Measurements from ENCODE around the gene SLC1A7.
"Not testable (repeated sequence)": the region's sequence is repeated elsewhere in the genome, so short reads cannot be mapped to it uniquely, and the experiment has no call there.

DNA sequence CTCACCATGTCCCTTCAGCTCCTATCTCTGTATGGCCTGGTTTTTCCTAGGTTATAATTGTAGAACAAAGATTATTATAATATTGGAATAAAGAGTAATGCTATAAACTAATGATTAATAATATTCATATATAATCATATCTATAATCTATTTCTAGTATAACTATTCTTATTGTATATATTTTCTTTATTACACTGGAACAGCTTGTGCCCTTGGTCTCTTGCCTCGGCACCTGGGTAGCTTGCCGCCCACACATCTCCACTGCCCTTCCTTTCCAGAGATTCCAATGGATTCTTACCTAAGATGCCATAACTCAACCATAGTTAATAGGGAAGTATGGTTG is 43.5 kb upstream of the SLC1A7 start:
- TF ChIP-seq, protein P1, sequence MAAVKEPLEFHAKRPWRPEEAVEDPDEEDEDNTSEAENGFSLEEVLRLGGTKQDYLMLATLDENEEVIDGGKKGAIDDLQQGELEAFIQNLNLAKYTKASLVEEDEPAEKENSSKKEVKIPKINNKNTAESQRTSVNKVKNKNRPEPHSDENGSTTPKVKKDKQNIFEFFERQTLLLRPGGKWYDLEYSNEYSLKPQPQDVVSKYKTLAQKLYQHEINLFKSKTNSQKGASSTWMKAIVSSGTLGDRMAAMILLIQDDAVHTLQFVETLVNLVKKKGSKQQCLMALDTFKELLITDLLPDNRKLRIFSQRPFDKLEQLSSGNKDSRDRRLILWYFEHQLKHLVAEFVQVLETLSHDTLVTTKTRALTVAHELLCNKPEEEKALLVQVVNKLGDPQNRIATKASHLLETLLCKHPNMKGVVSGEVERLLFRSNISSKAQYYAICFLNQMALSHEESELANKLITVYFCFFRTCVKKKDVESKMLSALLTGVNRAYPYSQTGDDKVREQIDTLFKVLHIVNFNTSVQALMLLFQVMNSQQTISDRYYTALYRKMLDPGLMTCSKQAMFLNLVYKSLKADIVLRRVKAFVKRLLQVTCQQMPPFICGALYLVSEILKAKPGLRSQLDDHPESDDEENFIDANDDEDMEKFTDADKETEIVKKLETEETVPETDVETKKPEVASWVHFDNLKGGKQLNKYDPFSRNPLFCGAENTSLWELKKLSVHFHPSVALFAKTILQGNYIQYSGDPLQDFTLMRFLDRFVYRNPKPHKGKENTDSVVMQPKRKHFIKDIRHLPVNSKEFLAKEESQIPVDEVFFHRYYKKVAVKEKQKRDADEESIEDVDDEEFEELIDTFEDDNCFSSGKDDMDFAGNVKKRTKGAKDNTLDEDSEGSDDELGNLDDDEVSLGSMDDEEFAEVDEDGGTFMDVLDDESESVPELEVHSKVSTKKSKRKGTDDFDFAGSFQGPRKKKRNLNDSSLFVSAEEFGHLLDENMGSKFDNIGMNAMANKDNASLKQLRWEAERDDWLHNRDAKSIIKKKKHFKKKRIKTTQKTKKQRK (IDR thresholded peaks at IDR 0.05; ENCODE audit: low read length), result not testable (repeated sequence)
- TF ChIP-seq SRSF9 (IDR thresholded peaks at IDR 0.05; ENCODE audit: borderline replicate concordance, insufficient read depth, low read depth, low read length, poor library complexity, severe bottlenecking); RFX3 (CRISPR knock-in tag; IDR thresholded peaks at IDR 0.05); SAFB2 (CRISPR knock-in tag; IDR thresholded peaks at IDR 0.05; ENCODE audit: borderline replicate concordance, low read depth); LCORL (IDR thresholded peaks at IDR 0.05); LCORL (CRISPR knock-in tag; IDR thresholded peaks at IDR 0.05); NCOR1 (IDR thresholded peaks at IDR 0.05; ENCODE audit: borderline replicate concordance, low read length): not testable (repeated sequence)
- TF ChIP-seq, protein P2, sequence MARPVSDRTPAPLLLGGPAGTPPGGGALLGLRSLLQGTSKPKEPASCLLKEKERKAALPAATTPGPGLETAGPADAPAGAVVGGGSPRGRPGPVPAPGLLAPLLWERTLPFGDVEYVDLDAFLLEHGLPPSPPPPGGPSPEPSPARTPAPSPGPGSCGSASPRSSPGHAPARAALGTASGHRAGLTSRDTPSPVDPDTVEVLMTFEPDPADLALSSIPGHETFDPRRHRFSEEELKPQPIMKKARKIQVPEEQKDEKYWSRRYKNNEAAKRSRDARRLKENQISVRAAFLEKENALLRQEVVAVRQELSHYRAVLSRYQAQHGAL (CRISPR knock-in tag; IDR thresholded peaks at IDR 0.05; ENCODE audit: not compliant biosample characterization), result not testable (repeated sequence)
- TF ChIP-seq, protein P3, sequence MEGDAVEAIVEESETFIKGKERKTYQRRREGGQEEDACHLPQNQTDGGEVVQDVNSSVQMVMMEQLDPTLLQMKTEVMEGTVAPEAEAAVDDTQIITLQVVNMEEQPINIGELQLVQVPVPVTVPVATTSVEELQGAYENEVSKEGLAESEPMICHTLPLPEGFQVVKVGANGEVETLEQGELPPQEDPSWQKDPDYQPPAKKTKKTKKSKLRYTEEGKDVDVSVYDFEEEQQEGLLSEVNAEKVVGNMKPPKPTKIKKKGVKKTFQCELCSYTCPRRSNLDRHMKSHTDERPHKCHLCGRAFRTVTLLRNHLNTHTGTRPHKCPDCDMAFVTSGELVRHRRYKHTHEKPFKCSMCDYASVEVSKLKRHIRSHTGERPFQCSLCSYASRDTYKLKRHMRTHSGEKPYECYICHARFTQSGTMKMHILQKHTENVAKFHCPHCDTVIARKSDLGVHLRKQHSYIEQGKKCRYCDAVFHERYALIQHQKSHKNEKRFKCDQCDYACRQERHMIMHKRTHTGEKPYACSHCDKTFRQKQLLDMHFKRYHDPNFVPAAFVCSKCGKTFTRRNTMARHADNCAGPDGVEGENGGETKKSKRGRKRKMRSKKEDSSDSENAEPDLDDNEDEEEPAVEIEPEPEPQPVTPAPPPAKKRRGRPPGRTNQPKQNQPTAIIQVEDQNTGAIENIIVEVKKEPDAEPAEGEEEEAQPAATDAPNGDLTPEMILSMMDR (CRISPR knock-in tag; IDR thresholded peaks at IDR 0.05), result not testable (repeated sequence)
- TF ChIP-seq, protein P4, sequence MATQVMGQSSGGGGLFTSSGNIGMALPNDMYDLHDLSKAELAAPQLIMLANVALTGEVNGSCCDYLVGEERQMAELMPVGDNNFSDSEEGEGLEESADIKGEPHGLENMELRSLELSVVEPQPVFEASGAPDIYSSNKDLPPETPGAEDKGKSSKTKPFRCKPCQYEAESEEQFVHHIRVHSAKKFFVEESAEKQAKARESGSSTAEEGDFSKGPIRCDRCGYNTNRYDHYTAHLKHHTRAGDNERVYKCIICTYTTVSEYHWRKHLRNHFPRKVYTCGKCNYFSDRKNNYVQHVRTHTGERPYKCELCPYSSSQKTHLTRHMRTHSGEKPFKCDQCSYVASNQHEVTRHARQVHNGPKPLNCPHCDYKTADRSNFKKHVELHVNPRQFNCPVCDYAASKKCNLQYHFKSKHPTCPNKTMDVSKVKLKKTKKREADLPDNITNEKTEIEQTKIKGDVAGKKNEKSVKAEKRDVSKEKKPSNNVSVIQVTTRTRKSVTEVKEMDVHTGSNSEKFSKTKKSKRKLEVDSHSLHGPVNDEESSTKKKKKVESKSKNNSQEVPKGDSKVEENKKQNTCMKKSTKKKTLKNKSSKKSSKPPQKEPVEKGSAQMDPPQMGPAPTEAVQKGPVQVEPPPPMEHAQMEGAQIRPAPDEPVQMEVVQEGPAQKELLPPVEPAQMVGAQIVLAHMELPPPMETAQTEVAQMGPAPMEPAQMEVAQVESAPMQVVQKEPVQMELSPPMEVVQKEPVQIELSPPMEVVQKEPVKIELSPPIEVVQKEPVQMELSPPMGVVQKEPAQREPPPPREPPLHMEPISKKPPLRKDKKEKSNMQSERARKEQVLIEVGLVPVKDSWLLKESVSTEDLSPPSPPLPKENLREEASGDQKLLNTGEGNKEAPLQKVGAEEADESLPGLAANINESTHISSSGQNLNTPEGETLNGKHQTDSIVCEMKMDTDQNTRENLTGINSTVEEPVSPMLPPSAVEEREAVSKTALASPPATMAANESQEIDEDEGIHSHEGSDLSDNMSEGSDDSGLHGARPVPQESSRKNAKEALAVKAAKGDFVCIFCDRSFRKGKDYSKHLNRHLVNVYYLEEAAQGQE (IDR thresholded peaks at IDR 0.05; ENCODE audit: borderline replicate concordance in 1 of 2, low read depth in 1 of 2, low read length in 2 of 2), result not testable (repeated sequence)

All from HepG2 (cell line).